DND-41 (cell line): ENCODE measurements around the gene LCE1D.

Experiments
- ATAC-seq: fragments of 200-7000 bp; cut with Tn5 transposase; 3 replicates; pipeline ENCODE4 v1.9.1; 2021; ENCODE audit warnings: low read depth; ENCODE audit not compliant: insufficient read depth
- DNase-seq: peaks from one replicate; pipeline ENCODE4 v3.0.0-alpha.2; 2020
- H2AFZ ChIP-seq: 2 replicates; pipeline ENCODE4 v1.6.0; 2012; ENCODE audit warnings: low read depth, low read length
- H3K27ac ChIP-seq: 2 replicates; pipeline ENCODE4 v1.5.1; 2012; ENCODE audit warnings: low read length, inconsistent platforms
- H3K27me3 ChIP-seq: fragments of 200-600 bp; sonication (generic); 2 replicates; pipeline ENCODE4 v1.6.0; 2012; ENCODE audit warnings: low read length, mild to moderate bottlenecking, inconsistent platforms; ENCODE audit not compliant: insufficient read depth, poor library complexity
- H3K36me3 ChIP-seq: 2 replicates; pipeline ENCODE4 v1.5.1; 2012; ENCODE audit warnings: low read length, inconsistent platforms; ENCODE audit not compliant: insufficient read depth
- H3K4me1 ChIP-seq: 2 replicates; pipeline ENCODE4 v1.5.1; 2012; ENCODE audit warnings: mild to moderate bottlenecking, low read length; ENCODE audit not compliant: insufficient read depth
- H3K4me2 ChIP-seq: 2 replicates; pipeline ENCODE4 v1.6.0; 2012; ENCODE audit warnings: mild to moderate bottlenecking, moderate library complexity, low read length, inconsistent platforms; ENCODE audit not compliant: insufficient read depth
- H3K4me3 ChIP-seq, 2 experiments: fragments of 200-600 bp in 1 of 2; shearing (Covaris generic) in 1 of 2; 2 replicates each; pipeline ENCODE4 v1.5.1; 2012 to 2016; ENCODE audit warnings: inconsistent platforms in 2 of 2, low read length in 2 of 2, mild to moderate bottlenecking in 2 of 2, low read depth in 1 of 2, moderate library complexity in 1 of 2
- H3K79me2 ChIP-seq: 2 replicates; pipeline ENCODE4 v1.6.0; 2012; ENCODE audit warnings: low read length, inconsistent platforms; ENCODE audit not compliant: insufficient read depth
- H3K9ac ChIP-seq: 2 replicates; pipeline ENCODE4 v1.6.0; 2012; ENCODE audit warnings: low read depth, mild to moderate bottlenecking, inconsistent platforms, low read length, moderate library complexity
- H3K9me3 ChIP-seq: 2 replicates; pipeline ENCODE4 v1.5.1; 2012; ENCODE audit warnings: low read length, moderate library complexity, mild to moderate bottlenecking, inconsistent platforms; ENCODE audit not compliant: insufficient read depth, severe bottlenecking
- H4K20me1 ChIP-seq: 2 replicates; pipeline ENCODE4 v1.6.0; 2012; ENCODE audit warnings: low read length; ENCODE audit not compliant: insufficient read depth
- EZH2 ChIP-seq: IDR thresholded peaks from 3 replicates; pipeline ENCODE4 v1.6.1; 2012; ENCODE audit warnings: borderline replicate concordance, low read depth, mild to moderate bottlenecking, moderate library complexity, low read length, inconsistent platforms; ENCODE audit not compliant: severe bottlenecking
- TF ChIP-seq, protein P1 (sequence below): IDR thresholded peaks from 2 replicates; pipeline ENCODE4 v1.5.1; 2012; ENCODE audit warnings: borderline replicate concordance, low read length, moderate library complexity, mild to moderate bottlenecking; ENCODE audit not compliant: poor library complexity, severe bottlenecking; ENCODE audit errors: extremely low read depth

The LCE1D gene

GRCh38 chr1:152811050-152811449 is 14.5 kb downstream of the LCE1D start:
- Histone ChIP-seq H3K36me3 (no peaks in the 10 kb centered on the region), H3K27me3 (no peaks in the 10 kb centered on the region), H3K9me3 (no peaks in the 10 kb centered on the region), H3K4me1 (no peaks in the 10 kb centered on the region), H3K9ac (no peak overlapping the region), H3K4me2 (no peak overlapping the region), H3K79me2 (no peaks in the 10 kb centered on the region), H2AFZ (no peak overlapping the region), H4K20me1 (peaks cover 3% of the 10 kb centered on the region; the same call in 1 of the 2 replicates), H3K27ac (no peak overlapping the region), H3K4me3 (no peak overlapping the region)
- TF ChIP-seq, protein P1, sequence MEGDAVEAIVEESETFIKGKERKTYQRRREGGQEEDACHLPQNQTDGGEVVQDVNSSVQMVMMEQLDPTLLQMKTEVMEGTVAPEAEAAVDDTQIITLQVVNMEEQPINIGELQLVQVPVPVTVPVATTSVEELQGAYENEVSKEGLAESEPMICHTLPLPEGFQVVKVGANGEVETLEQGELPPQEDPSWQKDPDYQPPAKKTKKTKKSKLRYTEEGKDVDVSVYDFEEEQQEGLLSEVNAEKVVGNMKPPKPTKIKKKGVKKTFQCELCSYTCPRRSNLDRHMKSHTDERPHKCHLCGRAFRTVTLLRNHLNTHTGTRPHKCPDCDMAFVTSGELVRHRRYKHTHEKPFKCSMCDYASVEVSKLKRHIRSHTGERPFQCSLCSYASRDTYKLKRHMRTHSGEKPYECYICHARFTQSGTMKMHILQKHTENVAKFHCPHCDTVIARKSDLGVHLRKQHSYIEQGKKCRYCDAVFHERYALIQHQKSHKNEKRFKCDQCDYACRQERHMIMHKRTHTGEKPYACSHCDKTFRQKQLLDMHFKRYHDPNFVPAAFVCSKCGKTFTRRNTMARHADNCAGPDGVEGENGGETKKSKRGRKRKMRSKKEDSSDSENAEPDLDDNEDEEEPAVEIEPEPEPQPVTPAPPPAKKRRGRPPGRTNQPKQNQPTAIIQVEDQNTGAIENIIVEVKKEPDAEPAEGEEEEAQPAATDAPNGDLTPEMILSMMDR = no peak
- no peak for TF ChIP-seq EZH2
- ATAC-seq = no peak
- no peak for DNase-seq

DNA sequence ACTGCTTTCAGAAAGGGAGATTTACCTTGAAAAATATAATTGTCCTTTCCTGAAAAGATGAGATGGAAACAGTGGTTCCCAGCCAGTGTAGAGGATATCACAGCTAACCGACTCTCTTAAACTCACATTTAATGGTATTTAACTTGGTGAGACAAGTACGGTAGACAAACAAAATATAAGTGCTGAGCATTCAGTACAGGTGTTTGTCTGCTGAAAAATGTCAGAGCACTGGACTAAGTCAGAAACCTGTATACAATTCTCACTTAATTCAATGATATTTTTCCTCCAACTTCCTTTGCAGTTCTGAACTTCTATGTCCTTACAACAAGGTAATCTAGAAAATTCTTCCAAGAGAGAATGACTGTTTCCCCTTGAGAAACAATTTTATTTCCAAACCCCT is 15.2 kb downstream of the LCE1D start, which contains the start of gene LCE1B:
Gene LCE1B, plus strand, starts transcription at position 301 of the 400 bp plus-strand sequence. CDS start 476 bp downstream, outside the sequence.
- no peak for DNase-seq
- no peaks in the 10 kb centered on the region for H3K9me3 ChIP-seq
- ATAC-seq = no peak

GRCh38 chr1:152817309-152817708 is 20.8 kb downstream of the LCE1D start:
- Histone ChIP-seq H3K27ac (no peak overlapping the region), H4K20me1 (no peaks in the 10 kb centered on the region), H3K4me1 (no peaks in the 10 kb centered on the region), H3K4me3 (no peak overlapping the region), H3K36me3 (no peaks in the 10 kb centered on the region), H3K27me3 (no peaks in the 10 kb centered on the region), H3K79me2 (no peaks in the 10 kb centered on the region), H2AFZ (no peak overlapping the region), H3K9me3 (no peaks in the 10 kb centered on the region), H3K9ac (no peak overlapping the region), H3K4me2 (no peak overlapping the region)
- DNase-seq = no peak
- TF ChIP-seq EZH2 = no peak
- TF ChIP-seq, protein P1 = no peak
- no peak for ATAC-seq

More for the DNA sequence above, 15.2 kb downstream of the LCE1D start, which contains the start of gene LCE1B:
- H3K4me2 ChIP-seq = no peak within 1 kb of the TSS
- H3K79me2 ChIP-seq = no peaks in the 10 kb centered on the region
- no peak for TF ChIP-seq EZH2
- TF ChIP-seq, protein P1 = no peak
- no peak within 1 kb of the TSS for H3K4me3 ChIP-seq
- H3K36me3 ChIP-seq = no peaks in the 10 kb centered on the region
- H2AFZ ChIP-seq = no peak within 1 kb of the TSS
- no peaks in the 10 kb centered on the region for H4K20me1 ChIP-seq
- no peak within 1 kb of the TSS for H3K9ac ChIP-seq
- no peak within 1 kb of the TSS for H3K27ac ChIP-seq
- no peaks in the 10 kb centered on the region for H3K27me3 ChIP-seq
- no peaks in the 10 kb centered on the region for H3K4me1 ChIP-seq

DNA sequence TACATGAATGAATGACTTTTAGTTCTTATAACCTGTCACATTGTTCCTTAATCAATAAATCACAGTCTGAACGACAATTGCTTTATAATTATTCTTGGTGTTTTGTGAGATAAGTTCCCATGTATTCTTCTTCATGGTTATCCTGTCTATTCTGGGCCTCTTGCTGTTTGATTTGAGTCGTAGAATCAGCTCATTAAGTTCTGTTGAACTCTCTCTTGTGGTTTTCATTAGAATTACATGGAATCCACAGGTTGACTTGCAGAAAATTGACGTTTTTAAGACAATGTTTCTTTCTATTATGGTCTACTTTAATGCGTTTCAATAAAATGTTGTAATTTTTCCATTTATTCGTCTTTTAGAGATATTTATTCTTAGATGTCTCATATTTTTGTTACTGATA is 26.8 kb downstream of the LCE1D start:
- no peaks in the 10 kb centered on the region for H3K79me2 ChIP-seq

More for the DNA sequence above, 26.8 kb downstream of the LCE1D start:
- ATAC-seq = no peak
- H3K27ac ChIP-seq = no peak overlapping the region
- no peak overlapping the region for H2AFZ ChIP-seq
- DNase-seq = no peak
- no peaks in the 10 kb centered on the region for H3K36me3 ChIP-seq
- no peak overlapping the region for H3K4me2 ChIP-seq
- peaks cover 15% of the 10 kb centered on the region for H3K27me3 ChIP-seq
- H4K20me1 ChIP-seq = no peaks in the 10 kb centered on the region
- no peaks in the 10 kb centered on the region for H3K4me1 ChIP-seq
- H3K9me3 ChIP-seq = no peaks in the 10 kb centered on the region
- H3K4me3 ChIP-seq = no peak overlapping the region
- no peak overlapping the region for H3K9ac ChIP-seq
- TF ChIP-seq, protein P1 = no peak
- TF ChIP-seq EZH2 = no peak
